Measurements from ENCODE around the gene PKHD1.

The PKHD1 gene

GRCh38 chr6:52117352-52117751 lies 29.9 kb upstream of the PKHD1 start:
- Histone ChIP-seq H3K4me3 (ENCODE audit: severe bottlenecking) (no peak overlapping the region), H3K9me3 (ENCODE audit: severe bottlenecking) (no peaks in the 10 kb centered on the region), H3K36me3 (ENCODE audit: low read depth) (no peaks in the 10 kb centered on the region), H3K27ac (ENCODE audit: poor library complexity, severe bottlenecking) (no peak overlapping the region), H3K27me3 (ENCODE audit: insufficient read depth, poor library complexity, severe bottlenecking) (peaks cover 12% of the 10 kb centered on the region), H3K4me1 (ENCODE audit: insufficient read depth, poor library complexity, severe bottlenecking) (no peaks in the 10 kb centered on the region)
- ATAC-seq (ENCODE audit: low read depth) (no peak), DNase-seq (ENCODE audit: low spot score) (no peak)
- TF ChIP-seq, protein P1, sequence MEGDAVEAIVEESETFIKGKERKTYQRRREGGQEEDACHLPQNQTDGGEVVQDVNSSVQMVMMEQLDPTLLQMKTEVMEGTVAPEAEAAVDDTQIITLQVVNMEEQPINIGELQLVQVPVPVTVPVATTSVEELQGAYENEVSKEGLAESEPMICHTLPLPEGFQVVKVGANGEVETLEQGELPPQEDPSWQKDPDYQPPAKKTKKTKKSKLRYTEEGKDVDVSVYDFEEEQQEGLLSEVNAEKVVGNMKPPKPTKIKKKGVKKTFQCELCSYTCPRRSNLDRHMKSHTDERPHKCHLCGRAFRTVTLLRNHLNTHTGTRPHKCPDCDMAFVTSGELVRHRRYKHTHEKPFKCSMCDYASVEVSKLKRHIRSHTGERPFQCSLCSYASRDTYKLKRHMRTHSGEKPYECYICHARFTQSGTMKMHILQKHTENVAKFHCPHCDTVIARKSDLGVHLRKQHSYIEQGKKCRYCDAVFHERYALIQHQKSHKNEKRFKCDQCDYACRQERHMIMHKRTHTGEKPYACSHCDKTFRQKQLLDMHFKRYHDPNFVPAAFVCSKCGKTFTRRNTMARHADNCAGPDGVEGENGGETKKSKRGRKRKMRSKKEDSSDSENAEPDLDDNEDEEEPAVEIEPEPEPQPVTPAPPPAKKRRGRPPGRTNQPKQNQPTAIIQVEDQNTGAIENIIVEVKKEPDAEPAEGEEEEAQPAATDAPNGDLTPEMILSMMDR (IDR thresholded peaks at IDR 0.05; ENCODE audit: poor library complexity, severe bottlenecking): no peak

- peaks cover 6% of the 10 kb centered on the region for H3K27me3 ChIP-seq (ENCODE audit: insufficient read depth, poor library complexity, severe bottlenecking)
- no peak overlapping the region for H3K27ac ChIP-seq (ENCODE audit: poor library complexity, severe bottlenecking)
- H3K4me3 ChIP-seq (ENCODE audit: severe bottlenecking): no peak overlapping the region
- no peaks in the 10 kb centered on the region for H3K36me3 ChIP-seq (ENCODE audit: low read depth)
- TF ChIP-seq, protein P1 (IDR thresholded peaks at IDR 0.05; ENCODE audit: poor library complexity, severe bottlenecking): no peak
- H3K4me1 ChIP-seq (ENCODE audit: insufficient read depth, poor library complexity, severe bottlenecking): no peaks in the 10 kb centered on the region
- ATAC-seq (ENCODE audit: low read depth) (no peak), DNase-seq (ENCODE audit: low spot score) (no peak)
- no peaks in the 10 kb centered on the region for H3K9me3 ChIP-seq (ENCODE audit: severe bottlenecking)
These were observed 29.2 kb upstream of the PKHD1 start for GRCh38 chr6:52116605-52116948.

DNA sequence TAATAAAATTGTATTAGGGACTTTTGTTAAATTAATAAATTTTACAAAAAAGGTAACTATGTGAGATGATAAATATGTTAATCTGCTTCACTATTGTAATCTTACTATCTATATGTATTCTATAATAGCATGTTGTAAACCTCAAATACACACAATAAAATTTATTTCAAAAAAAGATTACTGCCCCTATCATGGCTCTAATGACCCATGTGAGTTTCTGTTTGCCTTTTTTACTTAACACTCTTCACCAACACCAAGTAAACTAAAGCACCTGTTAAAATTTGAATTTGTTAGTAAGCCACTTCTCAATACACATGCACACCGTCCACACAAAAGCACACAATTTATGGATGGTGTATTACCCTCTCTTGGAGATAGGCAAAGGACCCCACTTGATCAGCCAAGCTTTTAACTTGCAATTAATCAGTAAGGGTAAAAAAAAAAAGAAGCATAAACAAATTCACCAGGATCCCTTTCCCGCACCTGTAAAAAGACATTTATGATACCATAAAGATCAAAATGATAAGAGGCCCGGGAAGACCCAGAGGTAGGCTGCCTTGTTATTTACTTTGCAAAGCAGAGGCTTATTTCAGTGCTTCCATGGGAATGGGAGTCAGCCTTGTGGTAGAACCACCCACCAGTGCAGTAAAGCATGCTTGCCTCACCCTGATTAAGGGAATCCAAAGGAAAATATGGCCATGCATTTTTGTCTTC lies 28.6 kb upstream of the PKHD1 start:
- H3K4me3 ChIP-seq (ENCODE audit: severe bottlenecking): no peak overlapping the region
- no peaks in the 10 kb centered on the region for H3K36me3 ChIP-seq (ENCODE audit: low read depth)
- TF ChIP-seq, protein P1 (IDR thresholded peaks at IDR 0.05; ENCODE audit: poor library complexity, severe bottlenecking): no peak
- no peaks in the 10 kb centered on the region for H3K4me1 ChIP-seq (ENCODE audit: insufficient read depth, poor library complexity, severe bottlenecking)
- DNase-seq (ENCODE audit: low spot score) (no peak), ATAC-seq (ENCODE audit: low read depth) (no peak)
- H3K9me3 ChIP-seq (ENCODE audit: severe bottlenecking): no peaks in the 10 kb centered on the region
- no peak overlapping the region for H3K27ac ChIP-seq (ENCODE audit: poor library complexity, severe bottlenecking)
- H3K27me3 ChIP-seq (ENCODE audit: insufficient read depth, poor library complexity, severe bottlenecking): peaks cover under 1% of the 10 kb centered on the region

DNA sequence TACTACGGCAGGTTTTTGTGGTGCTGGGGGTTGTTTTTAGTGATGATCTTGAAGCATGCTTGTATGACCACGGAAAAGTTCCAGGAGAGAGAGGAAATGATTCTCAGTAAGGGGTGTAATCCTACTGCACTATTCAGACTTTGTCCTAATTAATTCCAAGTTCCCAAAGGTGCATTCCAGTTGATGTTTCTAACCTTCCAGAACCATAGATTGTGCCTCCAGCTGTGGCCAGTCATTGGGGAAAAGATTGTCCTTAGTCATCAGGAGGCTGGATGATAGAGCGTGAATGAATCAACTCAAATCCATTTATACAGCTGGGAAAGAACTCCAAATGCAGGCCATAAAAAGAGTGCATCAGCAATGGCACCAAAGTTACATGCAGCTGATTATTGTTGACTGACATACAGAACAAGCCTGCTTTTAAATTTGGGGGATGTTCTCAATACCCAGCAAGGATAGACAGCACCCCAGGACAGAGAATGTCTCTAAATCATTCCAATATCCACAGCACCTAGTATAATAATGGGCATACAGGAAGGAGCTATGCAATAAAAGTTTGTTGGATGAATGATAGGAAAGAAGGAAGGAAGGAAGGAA lies 27.8 kb upstream of the PKHD1 start:
- H3K27ac ChIP-seq (ENCODE audit: poor library complexity, severe bottlenecking): no peak overlapping the region
- no peak for ATAC-seq (ENCODE audit: low read depth)
- DNase-seq (ENCODE audit: low spot score): no peak
- no peaks in the 10 kb centered on the region for H3K27me3 ChIP-seq (ENCODE audit: insufficient read depth, poor library complexity, severe bottlenecking)
- H3K4me3 ChIP-seq (ENCODE audit: severe bottlenecking): no peak overlapping the region
- no peaks in the 10 kb centered on the region for H3K36me3 ChIP-seq (ENCODE audit: low read depth)
- no peaks in the 10 kb centered on the region for H3K9me3 ChIP-seq (ENCODE audit: severe bottlenecking)
- TF ChIP-seq, protein P1 (IDR thresholded peaks at IDR 0.05; ENCODE audit: poor library complexity, severe bottlenecking): no peak
- H3K4me1 ChIP-seq (ENCODE audit: insufficient read depth, poor library complexity, severe bottlenecking): no peaks in the 10 kb centered on the region

- H3K4me1 ChIP-seq (ENCODE audit: insufficient read depth, poor library complexity, severe bottlenecking): no peaks in the 10 kb centered on the region
- no peak overlapping the region for H3K4me3 ChIP-seq (ENCODE audit: severe bottlenecking)
- no peaks in the 10 kb centered on the region for H3K9me3 ChIP-seq (ENCODE audit: severe bottlenecking)
- DNase-seq (ENCODE audit: low spot score) (no peak), ATAC-seq (ENCODE audit: low read depth) (no peak)
- no peak overlapping the region for H3K27ac ChIP-seq (ENCODE audit: poor library complexity, severe bottlenecking)
- H3K27me3 ChIP-seq (ENCODE audit: insufficient read depth, poor library complexity, severe bottlenecking): no peaks in the 10 kb centered on the region
- no peaks in the 10 kb centered on the region for H3K36me3 ChIP-seq (ENCODE audit: low read depth)
- TF ChIP-seq, protein P1 (IDR thresholded peaks at IDR 0.05; ENCODE audit: poor library complexity, severe bottlenecking): no peak
These were observed 21.8 kb upstream of the PKHD1 start for GRCh38 chr6:52109171-52109571.
